Esophagus muscularis mucosa (tissue), 4 donors: Measurements from ENCODE around the gene GNB1.

Experiments
- CTCF ChIP-seq, 3 experiments: fragments of 200-600 bp in 2 of 3; fragments of 450-650 bp in 1 of 3; sonication (generic) in 2 of 3; IDR thresholded peaks; one replicate each; pipeline ENCODE4 v1.5.1; 2017 to 2019; ENCODE audit warnings: antibody characterized with exemption in 3 of 3, mild to moderate bottlenecking in 2 of 3, moderate library complexity in 1 of 3
- EP300 ChIP-seq: sonication (generic); formaldehyde crosslinking; IDR thresholded peaks from one replicate; pipeline ENCODE4 v1.6.1; 2017; ENCODE audit warnings: antibody characterized with exemption
- POLR2A ChIP-seq: fragments of 450-650 bp; IDR thresholded peaks from one replicate; pipeline ENCODE4 v1.6.1; 2017; ENCODE audit warnings: antibody characterized with exemption, moderate library complexity, mild to moderate bottlenecking, low read depth

GRCh38 chr1:1917995-1918900 lies 27.4 kb upstream of the GNB1 start:
- TF ChIP-seq EP300 = no peak
- no peak for TF ChIP-seq CTCF (IDR thresholded peaks at IDR 0.05)
- no peak for TF ChIP-seq POLR2A
